ENCODE measurements around the gene IGSF10. TPM values are rescaled to one million over a fixed set of nuclear protein-coding genes. Genes with fewer than 3 reads are reported as not detected.

IGSF10 gene
- total and polyA plus RNA-seq, 4 donors: 0.24 to 1.6 (median 0.73) TPM

- no peak for DNase-seq (ENCODE audit: low spot score)
- no peaks in the 10 kb centered on the region for H3K27me3 ChIP-seq (ENCODE audit: control insufficient read depth in 4 of 4, insufficient read depth in 4 of 4, low read length in 3 of 4)
- no peaks in the 10 kb centered on the region for H3K9me3 ChIP-seq (ENCODE audit: control insufficient read depth in 4 of 4, low read length in 3 of 4)
- H3K36me3 ChIP-seq (ENCODE audit: control insufficient read depth in 4 of 4, insufficient read depth in 3 of 4, low read depth in 1 of 4, low read length in 3 of 4): no peaks in the 10 kb centered on the region
- 91% methylated on average over 5 of the region's 5 CpGs for WGBS
- no peak overlapping the region for H3K4me3 ChIP-seq (ENCODE audit: low read depth in 1 of 3, low read length in 3 of 3)
- peaks cover 0 to 6% (median 0%) of the 10 kb centered on the region in 4 donors for H3K4me1 ChIP-seq (ENCODE audit: control insufficient read depth in 4 of 4, insufficient read depth in 4 of 4, low read length in 3 of 4)
- TF ChIP-seq NR2F2 (IDR thresholded peaks at IDR 0.05) (no peak), EGR1 (IDR thresholded peaks at IDR 0.05; ENCODE audit: low read depth in 2 of 2) (no peak), REST (IDR thresholded peaks at IDR 0.05) (no peak), FOXA2 (IDR thresholded peaks at IDR 0.05) (no peak), TAF1 (conservative IDR thresholded peaks at IDR 0.05) (no peak), HNF4A (conservative IDR thresholded peaks at IDR 0.05) (no peak), ATF3 (IDR thresholded peaks at IDR 0.05) (no peak), RXRA (IDR thresholded peaks at IDR 0.05) (no peak), GABPA (IDR thresholded peaks at IDR 0.05 in 1 of 2, conservative IDR thresholded peaks at IDR 0.05 in 1 of 2) (no peak)
- no peak overlapping the region for H3K27ac ChIP-seq (ENCODE audit: low read depth in 1 of 2, low read length in 2 of 2)
- no peak overlapping the region for H3K9ac ChIP-seq (ENCODE audit: low read depth in 1 of 2, low read length in 2 of 2)
Observed at GRCh38 chr3:151430821-151431484, 29.9 kb downstream of the IGSF10 start.

GRCh38 chr3:151428386-151428785 is 32.5 kb downstream of the IGSF10 start:
- 81% methylated on average over 2 of the region's 2 CpGs for WGBS
- H3K36me3 ChIP-seq (ENCODE audit: control insufficient read depth in 4 of 4, insufficient read depth in 3 of 4, low read depth in 1 of 4, low read length in 3 of 4): no peaks in the 10 kb centered on the region
- H3K9me3 ChIP-seq (ENCODE audit: control insufficient read depth in 4 of 4, low read length in 3 of 4): no peaks in the 10 kb centered on the region
- no peak overlapping the region for H3K4me3 ChIP-seq (ENCODE audit: low read depth in 1 of 3, low read length in 3 of 3)
- H3K27ac ChIP-seq (ENCODE audit: low read depth in 1 of 2, low read length in 2 of 2): no peak overlapping the region
- no peaks in the 10 kb centered on the region for H3K27me3 ChIP-seq (ENCODE audit: control insufficient read depth in 4 of 4, insufficient read depth in 4 of 4, low read length in 3 of 4)
- H3K9ac ChIP-seq (ENCODE audit: low read depth in 1 of 2, low read length in 2 of 2): no peak overlapping the region
- DNase-seq (ENCODE audit: low spot score): no peak
- TF ChIP-seq CTCF (IDR thresholded peaks at IDR 0.05; ENCODE audit: low read depth, low read length, missing input control) (no peak), HNF4G (IDR thresholded peaks at IDR 0.05) (no peak), REST (IDR thresholded peaks at IDR 0.05) (no peak)
- H3K4me1 ChIP-seq (ENCODE audit: control insufficient read depth in 4 of 4, insufficient read depth in 4 of 4, low read length in 3 of 4): no peaks in the 10 kb centered on the region
